HepG2 (cell line): ENCODE measurements around the gene CHCT1. TPM values are rescaled to one million over a fixed set of nuclear protein-coding genes. Genes with fewer than 3 reads are reported as not detected.

Experiments used
- FOXC1 ChIP-seq: sonication (generic); formaldehyde crosslinking; IDR thresholded peaks from 2 replicates; pipeline ENCODE4 v1.8.0; 2022; ENCODE audit warnings: mild to moderate bottlenecking, missing genetic modification reagents, borderline replicate concordance
- HDAC2 ChIP-seq: sonication (generic); formaldehyde crosslinking; IDR thresholded peaks from 2 replicates; pipeline ENCODE4 v1.4.0; 2020; ENCODE audit warnings: missing genetic modification reagents
- IRF2 ChIP-seq: IDR thresholded peaks from 2 replicates; pipeline ENCODE4 v1.6.1; 2018; ENCODE audit warnings: missing genetic modification reagents, missing compliant biosample characterization
- SMAD3 ChIP-seq: sonication (generic); formaldehyde crosslinking; IDR thresholded peaks from 2 replicates; pipeline ENCODE4 v1.4.0; 2020; ENCODE audit warnings: missing genetic modification reagents
- ZNF274 ChIP-seq: sonication (generic); formaldehyde crosslinking; IDR thresholded peaks from 2 replicates; pipeline ENCODE4 v1.5.1; 2020; ENCODE audit warnings: mild to moderate bottlenecking, missing genetic modification reagents
- ZNF331 ChIP-seq: sonication (generic); formaldehyde crosslinking; IDR thresholded peaks from 2 replicates; pipeline ENCODE4 v1.4.0; 2020; ENCODE audit warnings: missing genetic modification reagents
- ZNF530 ChIP-seq: sonication (generic); formaldehyde crosslinking; IDR thresholded peaks from 2 replicates; pipeline ENCODE4 v1.5.0; 2020; ENCODE audit warnings: low read depth, mild to moderate bottlenecking, missing genetic modification reagents
- ZNF782 ChIP-seq: sonication (generic); formaldehyde crosslinking; IDR thresholded peaks from 2 replicates; pipeline ENCODE4 v1.4.0; 2020; ENCODE audit warnings: missing genetic modification reagents, mild to moderate bottlenecking, borderline replicate concordance
- ZNF790 ChIP-seq: sonication (generic); formaldehyde crosslinking; IDR thresholded peaks from 2 replicates; pipeline ENCODE4 v1.8.0; 2022; ENCODE audit warnings: missing genetic modification reagents, mild to moderate bottlenecking, borderline replicate concordance
- polyA plus RNA-seq, 8 experiments: library from polyadenylated mRNA; depleted of rRNA in 3 of 8; stranded (reverse) in 7 of 8; unstranded in 1 of 8; fragments of >200 nt; fragmentation: Illumina TruSeq in 4 of 8; extraction: Trizol in 4 of 8; gene quantifications; 2 replicates each; pipeline versions ENCODE4 v1.2.1 to v1.2.3, GENCODE V29; 2011 to 2016; ENCODE audit warnings: low read depth in 4 of 8, missing spikeins in 1 of 8, mixed read lengths in 1 of 8; ENCODE audit not compliant: insufficient read depth in 1 of 8
- total RNA-seq, 5 experiments: library from RNA; depleted of rRNA; stranded (reverse); fragments of >200 nt; fragmentation: Illumina TruSeq; extraction: Trizol; gene quantifications; 2 replicates each; pipeline ENCODE4 v1.2.3, GENCODE V29; 2016; ENCODE audit warnings: low read depth in 1 of 5
- TF ChIP-seq, protein P1 (sequence below): sonication (generic); formaldehyde crosslinking; IDR thresholded peaks from 2 replicates; pipeline ENCODE4 v1.5.0; 2020; ENCODE audit warnings: missing genetic modification reagents, mild to moderate bottlenecking, borderline replicate concordance
- TF ChIP-seq, protein P2 (sequence below): sonication (generic); formaldehyde crosslinking; IDR thresholded peaks from 2 replicates; pipeline ENCODE4 v1.8.0; 2022; ENCODE audit warnings: mild to moderate bottlenecking, missing genetic modification reagents, moderate library complexity
- TF ChIP-seq, protein P3 (sequence below): sonication (generic); formaldehyde crosslinking; IDR thresholded peaks from 2 replicates; pipeline ENCODE4 v1.4.0; 2020; ENCODE audit warnings: mild to moderate bottlenecking, missing genetic modification reagents, borderline replicate concordance
- TF ChIP-seq, protein P4 (sequence below), 2 experiments: sonication (generic) in 1 of 2; formaldehyde crosslinking in 1 of 2; IDR thresholded peaks; 2 replicates each; pipeline versions ENCODE4 v1.4.0 to v1.6.1; 2016 to 2020; ENCODE audit warnings: borderline replicate concordance in 1 of 2, low read depth in 1 of 2, mild to moderate bottlenecking in 1 of 2, missing genetic modification reagents in 1 of 2
- TF ChIP-seq, protein P5 (sequence below): sonication (generic); formaldehyde crosslinking; IDR thresholded peaks from 2 replicates; pipeline ENCODE4 v1.8.0; 2022; ENCODE audit warnings: missing genetic modification reagents, mild to moderate bottlenecking, inconsistent platforms, borderline replicate concordance

CHCT1 gene
- total and polyA plus RNA-seq, 2 of the 13 experiments (the other 11 are each of a cell fraction or from before 2014, with no cell fraction given) = not detected

DNA sequence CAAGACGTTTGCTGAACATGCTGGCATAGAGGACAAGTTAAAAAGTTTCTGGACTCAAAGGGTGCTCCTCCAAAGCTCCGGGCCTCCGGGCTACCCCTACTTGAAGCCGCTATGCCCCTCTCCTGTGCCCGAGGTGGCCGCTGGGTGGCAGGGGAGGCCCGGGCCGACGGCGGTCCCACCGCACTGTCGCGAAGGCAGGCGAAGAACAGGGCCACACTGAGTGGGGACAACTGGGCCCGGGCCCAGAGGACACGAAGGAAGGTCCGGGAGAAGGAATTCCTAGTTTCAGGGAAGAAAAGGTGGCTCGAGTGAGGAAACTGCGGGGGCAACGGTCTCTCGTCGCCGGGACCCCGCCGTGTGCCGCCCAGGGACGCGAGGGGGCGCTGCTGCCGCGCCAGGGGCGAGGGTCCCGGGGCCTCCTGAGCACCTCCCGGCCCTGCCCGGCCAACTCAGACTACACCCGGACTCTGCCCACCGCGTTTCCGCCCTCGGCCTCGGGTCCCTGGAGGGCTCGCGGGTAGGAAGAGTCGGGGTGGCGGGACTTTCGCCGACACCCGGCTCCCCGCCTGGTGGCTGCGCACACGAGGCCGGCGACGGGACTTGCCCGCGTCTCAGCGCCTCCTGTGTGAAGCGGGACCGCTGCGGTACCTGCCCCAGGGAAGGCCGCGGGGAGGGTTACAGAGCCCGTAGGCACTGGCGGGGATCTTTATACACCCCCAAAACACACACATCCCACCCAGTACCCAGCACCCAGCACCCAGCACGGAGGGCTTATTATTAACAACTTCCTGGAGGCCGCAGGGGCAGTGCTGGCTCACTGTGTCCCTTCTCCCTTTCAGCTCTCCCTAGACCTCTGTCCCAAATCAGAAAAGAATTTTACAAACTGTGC, 772 bp upstream of the CHCT1 start (continued):
- TF ChIP-seq ZNF530 (CRISPR knock-in tag) (no peak), IRF2 (CRISPR knock-in tag) (peak; percentile 51; the same call in 1 of the 2 replicates), SMAD3 (no peak), HDAC2 (CRISPR knock-in tag) (peak; percentile 31; the same call in 1 of the 2 replicates), ZNF274 (CRISPR knock-in tag) (peak; percentile 48; the same call in 1 of the 2 replicates), FOXC1 (CRISPR knock-in tag) (0 out of 2 replicates have a peak, but pooled peaks have one; percentile 56), ZNF782 (CRISPR knock-in tag) (no peak), ZNF790 (CRISPR knock-in tag) (no peak), ZNF331 (CRISPR knock-in tag) (0 out of 2 replicates have a peak, but pooled peaks have one; percentile 48)
- TF ChIP-seq, protein P1, sequence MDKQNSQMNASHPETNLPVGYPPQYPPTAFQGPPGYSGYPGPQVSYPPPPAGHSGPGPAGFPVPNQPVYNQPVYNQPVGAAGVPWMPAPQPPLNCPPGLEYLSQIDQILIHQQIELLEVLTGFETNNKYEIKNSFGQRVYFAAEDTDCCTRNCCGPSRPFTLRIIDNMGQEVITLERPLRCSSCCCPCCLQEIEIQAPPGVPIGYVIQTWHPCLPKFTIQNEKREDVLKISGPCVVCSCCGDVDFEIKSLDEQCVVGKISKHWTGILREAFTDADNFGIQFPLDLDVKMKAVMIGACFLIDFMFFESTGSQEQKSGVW (CRISPR knock-in tag) = no peak
- TF ChIP-seq, protein P2, sequence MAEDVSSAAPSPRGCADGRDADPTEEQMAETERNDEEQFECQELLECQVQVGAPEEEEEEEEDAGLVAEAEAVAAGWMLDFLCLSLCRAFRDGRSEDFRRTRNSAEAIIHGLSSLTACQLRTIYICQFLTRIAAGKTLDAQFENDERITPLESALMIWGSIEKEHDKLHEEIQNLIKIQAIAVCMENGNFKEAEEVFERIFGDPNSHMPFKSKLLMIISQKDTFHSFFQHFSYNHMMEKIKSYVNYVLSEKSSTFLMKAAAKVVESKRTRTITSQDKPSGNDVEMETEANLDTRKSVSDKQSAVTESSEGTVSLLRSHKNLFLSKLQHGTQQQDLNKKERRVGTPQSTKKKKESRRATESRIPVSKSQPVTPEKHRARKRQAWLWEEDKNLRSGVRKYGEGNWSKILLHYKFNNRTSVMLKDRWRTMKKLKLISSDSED (CRISPR knock-in tag) = no peak
- TF ChIP-seq, protein P3, sequence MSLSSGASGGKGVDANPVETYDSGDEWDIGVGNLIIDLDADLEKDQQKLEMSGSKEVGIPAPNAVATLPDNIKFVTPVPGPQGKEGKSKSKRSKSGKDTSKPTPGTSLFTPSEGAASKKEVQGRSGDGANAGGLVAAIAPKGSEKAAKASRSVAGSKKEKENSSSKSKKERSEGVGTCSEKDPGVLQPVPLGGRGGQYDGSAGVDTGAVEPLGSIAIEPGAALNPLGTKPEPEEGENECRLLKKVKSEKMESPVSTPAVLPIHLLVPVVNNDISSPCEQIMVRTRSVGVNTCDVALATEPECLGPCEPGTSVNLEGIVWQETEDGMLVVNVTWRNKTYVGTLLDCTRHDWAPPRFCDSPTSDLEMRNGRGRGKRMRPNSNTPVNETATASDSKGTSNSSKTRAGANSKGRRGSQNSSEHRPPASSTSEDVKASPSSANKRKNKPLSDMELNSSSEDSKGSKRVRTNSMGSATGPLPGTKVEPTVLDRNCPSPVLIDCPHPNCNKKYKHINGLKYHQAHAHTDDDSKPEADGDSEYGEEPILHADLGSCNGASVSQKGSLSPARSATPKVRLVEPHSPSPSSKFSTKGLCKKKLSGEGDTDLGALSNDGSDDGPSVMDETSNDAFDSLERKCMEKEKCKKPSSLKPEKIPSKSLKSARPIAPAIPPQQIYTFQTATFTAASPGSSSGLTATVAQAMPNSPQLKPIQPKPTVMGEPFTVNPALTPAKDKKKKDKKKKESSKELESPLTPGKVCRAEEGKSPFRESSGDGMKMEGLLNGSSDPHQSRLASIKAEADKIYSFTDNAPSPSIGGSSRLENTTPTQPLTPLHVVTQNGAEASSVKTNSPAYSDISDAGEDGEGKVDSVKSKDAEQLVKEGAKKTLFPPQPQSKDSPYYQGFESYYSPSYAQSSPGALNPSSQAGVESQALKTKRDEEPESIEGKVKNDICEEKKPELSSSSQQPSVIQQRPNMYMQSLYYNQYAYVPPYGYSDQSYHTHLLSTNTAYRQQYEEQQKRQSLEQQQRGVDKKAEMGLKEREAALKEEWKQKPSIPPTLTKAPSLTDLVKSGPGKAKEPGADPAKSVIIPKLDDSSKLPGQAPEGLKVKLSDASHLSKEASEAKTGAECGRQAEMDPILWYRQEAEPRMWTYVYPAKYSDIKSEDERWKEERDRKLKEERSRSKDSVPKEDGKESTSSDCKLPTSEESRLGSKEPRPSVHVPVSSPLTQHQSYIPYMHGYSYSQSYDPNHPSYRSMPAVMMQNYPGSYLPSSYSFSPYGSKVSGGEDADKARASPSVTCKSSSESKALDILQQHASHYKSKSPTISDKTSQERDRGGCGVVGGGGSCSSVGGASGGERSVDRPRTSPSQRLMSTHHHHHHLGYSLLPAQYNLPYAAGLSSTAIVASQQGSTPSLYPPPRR (CRISPR knock-in tag) = no peak
- TF ChIP-seq, protein P4, sequence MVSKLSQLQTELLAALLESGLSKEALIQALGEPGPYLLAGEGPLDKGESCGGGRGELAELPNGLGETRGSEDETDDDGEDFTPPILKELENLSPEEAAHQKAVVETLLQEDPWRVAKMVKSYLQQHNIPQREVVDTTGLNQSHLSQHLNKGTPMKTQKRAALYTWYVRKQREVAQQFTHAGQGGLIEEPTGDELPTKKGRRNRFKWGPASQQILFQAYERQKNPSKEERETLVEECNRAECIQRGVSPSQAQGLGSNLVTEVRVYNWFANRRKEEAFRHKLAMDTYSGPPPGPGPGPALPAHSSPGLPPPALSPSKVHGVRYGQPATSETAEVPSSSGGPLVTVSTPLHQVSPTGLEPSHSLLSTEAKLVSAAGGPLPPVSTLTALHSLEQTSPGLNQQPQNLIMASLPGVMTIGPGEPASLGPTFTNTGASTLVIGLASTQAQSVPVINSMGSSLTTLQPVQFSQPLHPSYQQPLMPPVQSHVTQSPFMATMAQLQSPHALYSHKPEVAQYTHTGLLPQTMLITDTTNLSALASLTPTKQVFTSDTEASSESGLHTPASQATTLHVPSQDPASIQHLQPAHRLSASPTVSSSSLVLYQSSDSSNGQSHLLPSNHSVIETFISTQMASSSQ (IDR thresholded peaks at IDR 0.05; ENCODE audit: low read depth) = no peak
- TF ChIP-seq, protein P4 (CRISPR knock-in tag; IDR thresholded peaks at IDR 0.05; ENCODE audit: borderline replicate concordance) = no peak; the same call in 1 of the 2 replicates
- TF ChIP-seq, protein P5, sequence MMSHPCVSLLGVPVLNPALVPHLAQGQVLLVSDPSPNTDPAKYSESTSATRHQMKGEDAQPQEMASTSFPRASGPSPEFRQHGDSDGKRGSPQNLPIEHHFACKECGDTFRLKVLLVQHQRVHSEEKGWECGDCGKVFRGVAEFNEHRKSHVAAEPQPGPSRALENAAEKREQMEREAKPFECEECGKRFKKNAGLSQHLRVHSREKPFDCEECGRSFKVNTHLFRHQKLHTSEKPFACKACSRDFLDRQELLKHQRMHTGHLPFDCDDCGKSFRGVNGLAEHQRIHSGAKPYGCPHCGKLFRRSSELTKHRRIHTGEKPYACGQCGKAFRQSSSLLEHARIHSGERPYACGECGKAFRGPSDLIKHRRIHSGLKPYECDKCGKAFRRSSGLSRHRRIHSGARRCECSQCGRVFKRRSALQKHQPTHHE (CRISPR knock-in tag) = no peak
